Coronary artery (tissue), 2 donors: ENCODE data around the gene SPTLC1.
"Not testable (repeated sequence)": the region's sequence is repeated elsewhere in the genome, so short reads cannot be mapped to it uniquely, and the experiment has no call there.

Experiments
- DNase-seq: peaks from one replicate; pipeline ENCODE4 v3.0.0-alpha.2; 2017; ENCODE audit warnings: low spot score
- H3K27ac ChIP-seq, 2 donors: fragments of 200-600 bp; sonication (generic); one replicate each; pipeline ENCODE4 v1.5.1; 2016 to 2019
- H3K4me3 ChIP-seq: fragments of 200-600 bp; sonication (generic); 2 replicates; pipeline ENCODE4 v1.5.1; 2016; ENCODE audit warnings: mild to moderate bottlenecking, moderate library complexity
- TF ChIP-seq, protein P1 (sequence below): fragments of 200-600 bp; sonication (generic); IDR thresholded peaks from one replicate; pipeline ENCODE4 v1.5.1; 2019; ENCODE audit warnings: antibody characterized with exemption

The SPTLC1 gene

GRCh38 chr9:92026206-92027002 is 88.8 kb downstream of the SPTLC1 start:
- DNase-seq, result no peak
- H3K4me3 ChIP-seq, result no peak overlapping the region
- H3K27ac ChIP-seq, result no peak overlapping the region
- TF ChIP-seq, protein P1, sequence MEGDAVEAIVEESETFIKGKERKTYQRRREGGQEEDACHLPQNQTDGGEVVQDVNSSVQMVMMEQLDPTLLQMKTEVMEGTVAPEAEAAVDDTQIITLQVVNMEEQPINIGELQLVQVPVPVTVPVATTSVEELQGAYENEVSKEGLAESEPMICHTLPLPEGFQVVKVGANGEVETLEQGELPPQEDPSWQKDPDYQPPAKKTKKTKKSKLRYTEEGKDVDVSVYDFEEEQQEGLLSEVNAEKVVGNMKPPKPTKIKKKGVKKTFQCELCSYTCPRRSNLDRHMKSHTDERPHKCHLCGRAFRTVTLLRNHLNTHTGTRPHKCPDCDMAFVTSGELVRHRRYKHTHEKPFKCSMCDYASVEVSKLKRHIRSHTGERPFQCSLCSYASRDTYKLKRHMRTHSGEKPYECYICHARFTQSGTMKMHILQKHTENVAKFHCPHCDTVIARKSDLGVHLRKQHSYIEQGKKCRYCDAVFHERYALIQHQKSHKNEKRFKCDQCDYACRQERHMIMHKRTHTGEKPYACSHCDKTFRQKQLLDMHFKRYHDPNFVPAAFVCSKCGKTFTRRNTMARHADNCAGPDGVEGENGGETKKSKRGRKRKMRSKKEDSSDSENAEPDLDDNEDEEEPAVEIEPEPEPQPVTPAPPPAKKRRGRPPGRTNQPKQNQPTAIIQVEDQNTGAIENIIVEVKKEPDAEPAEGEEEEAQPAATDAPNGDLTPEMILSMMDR, result no peak

DNA sequence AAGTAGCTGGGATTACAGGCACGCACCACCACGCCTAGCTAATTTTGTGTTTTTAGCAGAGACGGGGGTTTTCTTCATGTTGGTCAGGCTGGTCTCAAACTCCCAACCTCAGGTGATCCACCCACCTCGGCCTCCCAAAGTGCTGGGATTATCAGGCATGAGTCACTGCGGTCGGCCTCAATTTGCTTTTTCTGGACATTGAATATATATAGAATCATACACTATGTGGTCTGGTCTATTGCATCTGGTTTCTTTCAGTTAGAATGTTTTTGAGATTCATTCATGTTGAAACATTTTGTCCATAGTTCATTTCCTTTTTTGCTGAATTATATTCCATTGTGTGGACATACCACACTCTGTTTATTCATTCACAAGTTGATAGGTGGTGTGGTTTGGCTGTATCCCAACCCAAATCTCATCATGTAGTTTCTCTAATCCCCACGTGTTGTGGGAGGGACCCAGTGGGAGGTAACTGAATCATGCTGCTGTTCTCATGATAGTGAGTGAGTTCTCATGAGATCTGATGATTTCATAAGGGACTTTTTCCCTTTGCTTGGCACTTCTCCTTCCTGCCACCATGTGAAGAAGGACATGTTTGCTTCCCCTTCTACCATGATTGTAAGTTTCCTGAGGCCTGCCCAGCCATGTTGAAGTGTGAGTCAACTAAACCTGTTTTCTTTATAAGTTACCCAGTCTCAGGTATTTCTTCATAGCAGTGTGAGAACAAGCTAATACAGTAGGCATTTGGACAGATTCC is 93.2 kb downstream of the SPTLC1 start:
- H3K4me3 ChIP-seq, DNase-seq, H3K27ac ChIP-seq: not testable (repeated sequence)

- no peak for DNase-seq
- no peak overlapping the region for H3K27ac ChIP-seq
- TF ChIP-seq, protein P1, result no peak
- H3K4me3 ChIP-seq, result no peak overlapping the region
Observed at GRCh38 chr9:92019658-92020057, 95.6 kb downstream of the SPTLC1 start.

- TF ChIP-seq, protein P1, result no peak
- DNase-seq, result no peak
- Histone ChIP-seq H3K4me3 (no peak overlapping the region), H3K27ac (no peak overlapping the region)
Observed at GRCh38 chr9:92010705-92011536, 104.3 kb downstream of the SPTLC1 start.

GRCh38 chr9:92010253-92010652 is 105.0 kb downstream of the SPTLC1 start:
- not testable (repeated sequence) for H3K27ac ChIP-seq, H3K4me3 ChIP-seq, DNase-seq

DNA sequence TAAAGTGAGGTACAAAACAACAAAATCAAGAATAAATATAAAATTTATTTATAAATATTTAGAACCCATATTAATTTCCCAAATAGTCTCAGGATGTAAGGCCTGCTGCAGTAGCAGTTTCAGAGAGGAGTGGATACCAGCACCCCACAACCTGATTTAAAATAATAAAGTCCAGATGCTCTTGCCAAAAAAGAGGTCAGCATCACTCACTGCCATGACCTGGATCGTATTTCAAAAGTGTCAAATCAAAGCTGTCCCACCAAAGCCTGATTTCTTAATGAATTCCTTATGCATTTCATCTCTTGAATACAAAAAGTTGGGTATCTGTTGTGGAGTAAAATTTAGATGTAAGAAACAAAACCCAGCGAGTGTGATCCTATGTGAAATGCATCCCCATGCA is 107.2 kb downstream of the SPTLC1 start:
- H3K4me3 ChIP-seq, result no peak overlapping the region
- TF ChIP-seq, protein P1, result no peak
- no peak overlapping the region for H3K27ac ChIP-seq
- no peak for DNase-seq

- TF ChIP-seq, protein P1, result no peak
- DNase-seq, result no peak
- Histone ChIP-seq H3K27ac (no peak overlapping the region), H3K4me3 (no peak overlapping the region)
Observed at GRCh38 chr9:92004045-92004392, 111.2 kb downstream of the SPTLC1 start.
